ENCODE measurements around the gene TGM3. TPM values are rescaled to one million over a fixed set of nuclear protein-coding genes. Genes with fewer than 3 reads are reported as not detected.

TGM3 gene
- total and polyA plus RNA-seq, 2 of the 4 experiments (the other 2 are of a cell fraction) = not detected

DNA sequence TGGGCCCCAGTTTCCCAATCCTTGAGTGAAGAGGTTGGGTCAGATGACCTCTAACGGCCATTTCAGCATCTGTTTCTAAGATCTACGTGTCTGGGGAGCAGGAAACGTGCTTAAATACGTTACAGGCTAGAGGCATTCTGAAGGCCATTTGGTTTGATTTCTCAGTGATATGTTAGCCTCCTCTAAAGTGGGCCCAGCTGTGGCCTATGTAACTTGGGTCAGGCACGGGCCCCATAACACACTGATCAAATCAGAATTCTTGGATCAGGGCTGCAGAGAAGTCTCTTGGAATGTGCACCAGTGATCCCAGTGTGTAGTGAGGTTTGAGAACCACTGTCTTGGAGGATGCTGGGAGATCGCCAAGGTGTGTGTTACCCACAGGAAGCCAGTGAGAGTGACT, 36.1 kb upstream of the TGM3 start:
- H2AFZ ChIP-seq (replicated peaks; ENCODE audit: low read length, poor library complexity) = no peak overlapping the region
- H3K27me3 ChIP-seq (ENCODE audit: control insufficient read depth, insufficient read depth, low read length) = peaks cover 6% of the 10 kb centered on the region; the same call in 1 of the 2 replicates
- H3K18ac ChIP-seq (ENCODE audit: low read depth, low read length) = no peak overlapping the region
- H3K23ac ChIP-seq (ENCODE audit: low read depth, low read length) = no peak overlapping the region
- no peak overlapping the region for H3K4me2 ChIP-seq (ENCODE audit: low read depth, low read length)
- TF ChIP-seq MXI1 (IDR thresholded peaks at IDR 0.05; ENCODE audit: borderline replicate concordance, low read depth, low read length) (no peak), MAZ (IDR thresholded peaks at IDR 0.05; ENCODE audit: borderline replicate concordance, low read depth, low read length) (no peak), BHLHE40 (IDR thresholded peaks at IDR 0.05; ENCODE audit: low read depth, low read length) (no peak), NFE2L2 (IDR thresholded peaks at IDR 0.05; ENCODE audit: low read depth, low read length) (no peak)
- TF ChIP-seq, protein P1, sequence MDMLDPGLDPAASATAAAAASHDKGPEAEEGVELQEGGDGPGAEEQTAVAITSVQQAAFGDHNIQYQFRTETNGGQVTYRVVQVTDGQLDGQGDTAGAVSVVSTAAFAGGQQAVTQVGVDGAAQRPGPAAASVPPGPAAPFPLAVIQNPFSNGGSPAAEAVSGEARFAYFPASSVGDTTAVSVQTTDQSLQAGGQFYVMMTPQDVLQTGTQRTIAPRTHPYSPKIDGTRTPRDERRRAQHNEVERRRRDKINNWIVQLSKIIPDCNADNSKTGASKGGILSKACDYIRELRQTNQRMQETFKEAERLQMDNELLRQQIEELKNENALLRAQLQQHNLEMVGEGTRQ (IDR thresholded peaks at IDR 0.05; ENCODE audit: low read depth, low read length) = no peak
- in situ Hi-C loops (cut with MboI; ENCODE audit: low sequenced_read_pairs) (no loop called here), intact Hi-C loops (cut with micrococcal nuclease) (no loop called here), dilution Hi-C loops (cut with HindIII; ENCODE audit: low sequenced_read_pairs, unreplicated experiment) (no loop called here)
- H3K79me1 ChIP-seq (ENCODE audit: low read depth in 1 of 2, low read length in 2 of 2) = no peaks in the 10 kb centered on the region
- H4K91ac ChIP-seq (ENCODE audit: insufficient read depth, low read depth, low read length) = no peak overlapping the region
- no peaks in the 10 kb centered on the region for H4K20me1 ChIP-seq (ENCODE audit: insufficient read depth, low read length)
- no peak overlapping the region for H4K8ac ChIP-seq (ENCODE audit: low read depth in 2 of 2, low read length in 2 of 2)
- ATAC-seq (ENCODE audit: low read depth) (no peak), DNase-seq (no peak)
- H3K9me1 ChIP-seq (ENCODE audit: insufficient read depth, low read length) = no peaks in the 10 kb centered on the region
- no peak overlapping the region for H2BK20ac ChIP-seq (ENCODE audit: low read depth, low read length)
- H2BK120ac ChIP-seq (ENCODE audit: low read depth, low read length) = no peak overlapping the region
- no peak overlapping the region for H2AK5ac ChIP-seq (ENCODE audit: low read depth, low read length)
- no peaks in the 10 kb centered on the region for H3K4me1 ChIP-seq (ENCODE audit: control insufficient read depth, insufficient read depth, low read length)
- H2AK9ac ChIP-seq (replicated peaks; ENCODE audit: low read depth, low read length, poor library complexity) = no peak overlapping the region
- no TSS peak for BruUV-seq (replicated peaks)
- no peak overlapping the region for H3K4me3 ChIP-seq (ENCODE audit: insufficient read depth, low read depth, low read length)
- H2BK5ac ChIP-seq (ENCODE audit: low read depth, low read length, poor library complexity, severe bottlenecking) = no peak overlapping the region
- H3K4ac ChIP-seq (ENCODE audit: low read depth, low read length) = no peak overlapping the region
- H3K56ac ChIP-seq (ENCODE audit: extremely low read depth, insufficient read depth, low read length) = no peak overlapping the region
- H3K9me3 ChIP-seq (ENCODE audit: control insufficient read depth, insufficient read depth, low read length) = no peaks in the 10 kb centered on the region
- H3K9ac ChIP-seq (ENCODE audit: low read depth, low read length) = no peak overlapping the region
- POLR2A ChIA-PET (ENCODE audit: unreplicated experiment) = no interaction called here
- H3K14ac ChIP-seq (replicated peaks; ENCODE audit: low read depth, low read length) = no peak overlapping the region
- WGBS, 2 experiments (ENCODE audit: extremely low coverage in 2 of 2, insufficient read length in 1 of 2) = no CpG with 5 or more reads among the region's 6 CpGs
- no peak overlapping the region for H2BK15ac ChIP-seq (ENCODE audit: low read depth, low read length)
- CTCF ChIA-PET = no interaction called here
- H3K36me3 ChIP-seq (ENCODE audit: control insufficient read depth, insufficient read depth, low read length) = no peaks in the 10 kb centered on the region
- no peak overlapping the region for H4K5ac ChIP-seq (ENCODE audit: low read depth, low read length)
- H3K27ac ChIP-seq (ENCODE audit: insufficient read depth, low read length) = no peak overlapping the region
